CD14-positive monocyte (primary cell): ENCODE data around the gene ERO1A. TPM values are rescaled to one million over a fixed set of nuclear protein-coding genes. Genes with fewer than 3 reads are reported as not detected.

Experiments used
- DNase-seq, 3 donors: peaks; one replicate each; pipeline ENCODE4 v3.0.0-alpha.2; 2011 to 2022
- H2AFZ ChIP-seq: 2 replicates; pipeline ENCODE4 v1.6.0; 2012; ENCODE audit warnings: mild to moderate bottlenecking, low read depth, low read length, inconsistent platforms; ENCODE audit not compliant: insufficient read depth, poor library complexity, severe bottlenecking
- H3K27ac ChIP-seq, 2 donors: 1 replicate in 1 of 2; 2 replicates in 1 of 2; pipeline ENCODE4 v1.5.1; 2012 to 2013; ENCODE audit warnings: low read length in 2 of 2, control low read depth in 1 of 2, inconsistent platforms in 1 of 2, low read depth in 1 of 2, mild to moderate bottlenecking in 1 of 2
- H3K27me3 ChIP-seq, 2 donors: one replicate each; pipeline versions ENCODE4 v1.6.0 to v1.6.1; 2011 to 2013; ENCODE audit warnings: low read length in 2 of 2; ENCODE audit not compliant: control insufficient read depth in 2 of 2, insufficient read depth in 2 of 2
- H3K36me3 ChIP-seq, 2 donors: replicated peaks in 1 of 2; 1 replicate in 1 of 2; 2 replicates in 1 of 2; pipeline versions ENCODE4 v1.5.1 to v1.6.1; 2012 to 2013; ENCODE audit warnings: low read length in 2 of 2, control low read depth in 1 of 2, inconsistent platforms in 1 of 2, mild to moderate bottlenecking in 1 of 2; ENCODE audit not compliant: insufficient read depth in 2 of 2, control insufficient read depth in 1 of 2
- H3K4me1 ChIP-seq, 2 donors: 1 replicate in 1 of 2; 2 replicates in 1 of 2; pipeline versions ENCODE4 v1.5.1 to v1.6.1; 2012 to 2013; ENCODE audit warnings: low read length in 2 of 2, control low read depth in 1 of 2, inconsistent platforms in 1 of 2, mild to moderate bottlenecking in 1 of 2, moderate library complexity in 1 of 2; ENCODE audit not compliant: insufficient read depth in 2 of 2, control insufficient read depth in 1 of 2
- H3K4me2 ChIP-seq: replicated peaks from 2 replicates; pipeline ENCODE3; 2012; ENCODE audit warnings: low read length, moderate library complexity, mild to moderate bottlenecking; ENCODE audit not compliant: poor library complexity, severe bottlenecking; ENCODE audit errors: extremely low read depth
- H3K4me3 ChIP-seq, 3 experiments: fragments of 200-600 bp in 1 of 3; sonication (generic) in 1 of 3; replicated peaks in 1 of 3; 1 replicate in 2 of 3; 2 replicates in 1 of 3; pipeline ENCODE4 v1.5.1; 2011 to 2013; ENCODE audit warnings: low read length in 3 of 3, mild to moderate bottlenecking in 3 of 3, control low read depth in 2 of 3, low read depth in 2 of 3, inconsistent platforms in 1 of 3, moderate library complexity in 1 of 3
- H3K79me2 ChIP-seq: 2 replicates; pipeline ENCODE4 v1.6.0; 2012; ENCODE audit warnings: mild to moderate bottlenecking, control low read depth, inconsistent platforms, low read length, moderate library complexity; ENCODE audit not compliant: insufficient read depth
- H3K9ac ChIP-seq: 2 replicates; pipeline ENCODE4 v1.6.0; 2017; ENCODE audit warnings: low read length, mild to moderate bottlenecking; ENCODE audit not compliant: insufficient read depth, poor library complexity, severe bottlenecking
- H3K9me3 ChIP-seq, 2 donors: replicated peaks in 1 of 2; 1 replicate in 1 of 2; 2 replicates in 1 of 2; pipeline versions ENCODE4 v1.5.1 to v1.6.1; 2012 to 2013; ENCODE audit warnings: low read length in 2 of 2, control low read depth in 1 of 2; ENCODE audit not compliant: control insufficient read depth in 1 of 2, insufficient read depth in 1 of 2
- H4K20me1 ChIP-seq: 2 replicates; pipeline ENCODE4 v1.6.0; 2012; ENCODE audit warnings: mild to moderate bottlenecking, low read length, control low read depth, moderate library complexity; ENCODE audit not compliant: insufficient read depth
- H3K27ac Mint-ChIP-seq, 7 donors: one replicate each; pipeline ENCODE4 v1.8.0; 2020; ENCODE audit warnings: mild to moderate bottlenecking in 7 of 7, mixed read lengths in 7 of 7, moderate library complexity in 6 of 7, inconsistent platforms in 2 of 7
- H3K27me3 Mint-ChIP-seq, 3 donors: one replicate each; pipeline ENCODE4 v1.8.0; 2021 to 2022; ENCODE audit warnings: low read depth in 3 of 3, mild to moderate bottlenecking in 3 of 3, mixed read lengths in 3 of 3, moderate library complexity in 3 of 3, inconsistent platforms in 1 of 3
- H3K36me3 Mint-ChIP-seq, 2 donors: one replicate each; pipeline ENCODE4 v1.8.0; 2020; ENCODE audit warnings: mixed read lengths in 2 of 2, inconsistent platforms in 1 of 2, mild to moderate bottlenecking in 1 of 2
- H3K4me1 Mint-ChIP-seq: one replicate; pipeline ENCODE4 v1.8.0; 2020; ENCODE audit warnings: mild to moderate bottlenecking, mixed read lengths
- H3K4me3 Mint-ChIP-seq, 2 donors: one replicate each; pipeline ENCODE4 v1.8.0; 2020; ENCODE audit warnings: mild to moderate bottlenecking in 2 of 2, mixed read lengths in 2 of 2, moderate library complexity in 1 of 2
- H3K9me3 Mint-ChIP-seq, 7 donors: one replicate each; pipeline ENCODE4 v1.8.0; 2020 to 2022; ENCODE audit warnings: mixed read lengths in 7 of 7, mild to moderate bottlenecking in 6 of 7, moderate library complexity in 6 of 7, inconsistent platforms in 2 of 7
- CTCF ChIP-seq: fragments of 200-600 bp; IDR thresholded peaks from one replicate; pipeline ENCODE4 v1.8.0; 2022; ENCODE audit warnings: antibody characterized with exemption, mild to moderate bottlenecking
- WGBS: methylation state at CpG from one replicate; pipeline ENCODE4 v1.1.5; 2013; ENCODE audit warnings: missing lambda C conversion rate; ENCODE audit not compliant: insufficient coverage; 5-methylcytosine and 5-hydroxymethylcytosine counted together
- intact Hi-C, 2 donors: fragments of 100-400 bp; cut with micrococcal nuclease; formaldehyde crosslinking; loops; one replicate each; pipeline versions ENCODE4 v1.15.0 to v1.15.1; 2023
- polyA plus RNA-seq, 3 donors: library from polyadenylated mRNA; depleted of rRNA in 1 of 3; unstranded in 2 of 3; stranded (reverse) in 1 of 3; fragments of 300-500 nt in 2 of 3; fragments of >200 nt in 1 of 3; fragmentation: Illumina TruSeq in 2 of 3; gene quantifications; 1 replicate in 2 of 3; 2 replicates in 1 of 3; pipeline ENCODE4 v1.2.3, GENCODE V29; 2012 to 2021

ERO1A gene
- polyA plus RNA-seq, 3 donors = 22.1 to 39.5 (median 29.2) TPM

- peaks cover 11 to 21% of the 10 kb centered on the region in 2 donors for H3K36me3 Mint-ChIP-seq
- peaks cover 13% of the 10 kb centered on the region for H3K4me1 Mint-ChIP-seq
- H3K4me3 Mint-ChIP-seq = no peak overlapping the region
Observed at GRCh38 chr14:52683985-52684520, 11.3 kb downstream of the ERO1A start.

GRCh38 chr14:52678591-52678990 lies 16.8 kb downstream of the ERO1A start:
- no peak overlapping the region for H3K4me3 ChIP-seq
- peak in 1 of 3 donors; percentile 9 for DNase-seq
- Mint-ChIP-seq H3K4me1 (no peaks in the 10 kb centered on the region), H3K36me3 (peaks cover 38 to 65% of the 10 kb centered on the region in 2 donors), H3K27ac (no peak overlapping the region), H3K4me3 (no peak overlapping the region), H3K27me3 (no peaks in the 10 kb centered on the region), H3K9me3 (no peaks in the 10 kb centered on the region)
- H4K20me1 ChIP-seq = peaks cover 16% of the 10 kb centered on the region
- H3K9ac ChIP-seq = no peak overlapping the region
- intact Hi-C loops = no loop called here
- no peaks in the 10 kb centered on the region for H3K4me1 ChIP-seq
- H3K79me2 ChIP-seq = peaks cover 21% of the 10 kb centered on the region
- H3K36me3 ChIP-seq = peaks cover 47 to 80% of the 10 kb centered on the region in 2 donors
- no peak overlapping the region for H3K4me2 ChIP-seq
- no peak overlapping the region for H3K27ac ChIP-seq
- no peaks in the 10 kb centered on the region for H3K27me3 ChIP-seq
- TF ChIP-seq CTCF = peak; percentile 63
- no peak overlapping the region for H2AFZ ChIP-seq
- no peaks in the 10 kb centered on the region for H3K9me3 ChIP-seq
- WGBS = 100% methylated on average over 1 of the region's 2 CpGs

More at GRCh38 chr14:52683985-52684520, 11.3 kb downstream of the ERO1A start:
- no peak for DNase-seq
- peaks cover 15 to 29% of the 10 kb centered on the region in 2 donors for H3K36me3 ChIP-seq
- intact Hi-C loops = no loop called here
- H3K4me2 ChIP-seq = no peak overlapping the region
- no CpG with 5 or more reads among the region's 2 CpGs for WGBS
- Mint-ChIP-seq H3K27ac (peak overlapping the region in 1 of 7 donors; percentile 0), H3K9me3 (no peaks in the 10 kb centered on the region), H3K27me3 (peaks cover 0 to 1% (median 0%) of the 10 kb centered on the region in 3 donors)
- H3K27me3 ChIP-seq = no peaks in the 10 kb centered on the region
- no peaks in the 10 kb centered on the region for H3K4me1 ChIP-seq
- H2AFZ ChIP-seq = no peak overlapping the region
- H3K79me2 ChIP-seq = peaks cover 76% of the 10 kb centered on the region
- peak overlapping the region in 1 of 2 donors; percentile 34 for H3K27ac ChIP-seq
- TF ChIP-seq CTCF = no peak
- H3K9me3 ChIP-seq = no peaks in the 10 kb centered on the region
- H4K20me1 ChIP-seq = peaks cover 68% of the 10 kb centered on the region
- H3K9ac ChIP-seq = no peak overlapping the region
- H3K4me3 ChIP-seq = no peak overlapping the region
